Fibroblast of the conjunctiva (primary cell): ENCODE data around the gene RELCH.

ENCODE experiments used
- DNase-seq: peaks from one replicate; pipeline ENCODE4 v3.0.0-alpha.2; 2010; ENCODE audit warnings: low read depth

RELCH gene

DNA sequence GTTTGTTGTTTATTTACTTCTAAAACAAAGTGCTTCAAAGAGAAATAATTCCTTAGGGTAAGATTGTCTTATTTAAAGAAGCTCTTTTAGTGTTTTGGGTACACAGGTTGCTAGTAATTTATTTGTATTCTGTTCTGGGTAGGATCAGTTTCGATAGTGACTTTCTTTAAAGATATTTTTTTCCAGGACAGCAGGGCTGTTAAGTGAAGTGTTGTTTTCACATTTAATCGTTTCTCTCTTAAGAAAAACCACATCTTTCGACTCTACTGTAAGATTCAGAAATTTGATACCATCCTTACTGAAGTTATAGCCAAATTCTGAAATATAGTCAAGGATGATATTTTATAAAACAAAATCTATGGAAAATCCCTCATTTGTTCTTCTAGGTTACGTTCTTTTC, 155.8 kb downstream of the RELCH start:
- DNase-seq: no peak

DNA sequence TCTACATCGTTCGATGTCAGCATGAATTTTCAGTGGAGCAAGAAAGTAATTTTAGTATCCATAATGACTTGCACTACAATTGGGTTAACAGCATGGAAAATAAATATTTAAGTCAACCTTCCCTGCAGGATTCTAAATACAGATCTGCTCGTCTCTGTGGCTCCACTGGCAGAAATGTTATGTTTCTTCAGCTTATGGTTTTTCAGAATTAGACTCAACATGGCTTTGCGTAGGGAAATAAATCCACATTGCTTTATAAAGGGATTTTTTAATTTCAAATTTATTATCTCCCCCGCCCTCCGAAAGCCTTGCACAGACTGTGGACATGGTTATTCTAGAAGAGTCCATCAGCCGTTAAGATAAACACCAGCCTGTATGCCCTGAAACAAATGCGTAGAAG, 156.3 kb downstream of the RELCH start:
- DNase-seq: no peak

DNA sequence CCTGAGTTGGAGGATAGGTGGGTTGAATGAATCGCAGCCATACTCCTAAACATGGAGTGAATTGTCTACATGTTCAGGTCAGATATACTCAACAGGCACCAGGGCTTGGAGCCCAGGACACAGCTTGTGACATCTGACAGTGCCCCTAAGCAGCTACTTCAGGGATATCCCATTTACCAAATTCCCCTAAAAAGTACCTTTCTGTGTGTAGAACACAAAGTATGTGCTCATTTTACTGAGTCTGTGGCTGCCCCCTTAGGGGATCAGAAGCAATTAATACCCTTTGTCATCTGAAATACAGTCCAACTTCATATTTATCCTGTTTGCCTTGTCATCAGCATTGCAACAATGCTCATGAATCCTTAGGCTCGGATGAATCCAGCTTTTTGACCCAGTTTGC, 158.9 kb downstream of the RELCH start:
- no peak for DNase-seq

DNA sequence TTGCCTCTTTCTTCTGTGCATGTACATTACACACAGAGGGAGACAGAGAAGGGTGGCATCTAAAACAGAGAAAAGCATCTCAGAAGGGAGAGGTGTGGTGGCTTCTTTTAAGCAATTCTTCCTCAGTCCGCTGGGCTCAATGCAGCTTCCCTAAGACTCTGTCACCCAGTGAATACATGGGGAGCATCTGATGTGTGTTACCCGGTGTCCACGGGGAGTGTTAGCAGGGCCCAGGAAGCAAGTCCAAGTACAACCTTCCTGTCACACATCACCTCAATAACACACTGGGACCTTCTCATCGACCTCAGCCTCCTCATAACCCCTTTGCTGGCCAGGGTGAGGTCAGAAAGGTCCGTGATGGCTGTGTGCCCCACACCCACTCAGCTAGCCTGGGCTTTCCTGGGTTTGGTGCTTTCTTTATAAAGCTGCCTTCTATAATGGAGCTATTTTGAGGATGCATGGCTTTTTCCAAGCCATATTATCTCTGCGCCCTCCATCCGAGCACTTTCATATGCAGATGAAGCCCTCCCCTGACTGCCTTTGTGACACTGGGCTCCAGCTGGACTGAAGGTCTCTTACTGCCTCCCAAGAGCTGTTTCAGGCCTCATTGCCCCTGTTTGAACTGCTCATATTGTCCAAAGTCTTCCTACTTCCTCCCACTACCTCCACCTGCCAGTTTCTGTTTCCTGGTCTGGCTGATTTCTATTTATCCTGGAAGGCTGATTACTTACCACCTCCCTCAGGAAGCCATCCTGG, 159.5 kb downstream of the RELCH start:
- no peak for DNase-seq

DNA sequence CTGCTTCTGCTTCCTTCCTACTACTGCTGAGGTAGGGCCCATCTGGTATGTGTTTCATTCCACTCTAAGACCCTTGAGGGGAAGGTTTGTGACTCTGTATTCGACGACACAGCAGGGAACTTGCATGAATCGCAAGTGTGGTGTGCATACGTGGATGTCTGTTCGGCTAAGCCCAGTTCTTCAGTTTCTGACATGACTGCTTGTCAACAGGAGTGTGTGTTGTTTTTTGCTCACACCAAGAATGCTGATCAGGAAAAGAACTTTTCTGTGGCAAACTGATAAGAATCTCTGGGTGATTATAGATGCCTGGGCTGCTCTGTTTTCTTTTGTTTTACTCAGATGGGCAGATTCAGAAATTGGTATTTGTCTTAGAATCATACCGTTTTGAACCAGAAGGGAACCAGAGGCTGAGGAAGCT, 160.0 kb downstream of the RELCH start:
- DNase-seq: no peak

DNA sequence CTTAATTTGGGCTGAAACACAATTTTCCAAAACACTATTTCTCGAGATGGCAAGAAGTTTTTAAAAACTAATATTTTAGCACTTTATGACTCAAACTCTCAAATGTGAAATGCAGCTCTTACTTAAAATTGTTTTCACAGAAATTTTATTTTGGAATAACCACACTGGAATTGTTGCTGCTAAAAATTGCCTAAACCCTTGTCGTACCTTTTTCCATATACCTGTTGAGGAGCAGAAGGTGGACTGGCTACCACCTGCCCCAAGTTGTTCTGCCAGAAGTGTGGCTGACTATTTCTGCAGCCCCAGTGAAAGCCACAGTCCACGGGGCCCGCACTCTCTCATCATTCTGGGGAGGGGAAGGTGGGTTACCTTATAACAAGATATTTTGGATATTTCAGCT, 161.4 kb downstream of the RELCH start:
- no peak for DNase-seq

DNA sequence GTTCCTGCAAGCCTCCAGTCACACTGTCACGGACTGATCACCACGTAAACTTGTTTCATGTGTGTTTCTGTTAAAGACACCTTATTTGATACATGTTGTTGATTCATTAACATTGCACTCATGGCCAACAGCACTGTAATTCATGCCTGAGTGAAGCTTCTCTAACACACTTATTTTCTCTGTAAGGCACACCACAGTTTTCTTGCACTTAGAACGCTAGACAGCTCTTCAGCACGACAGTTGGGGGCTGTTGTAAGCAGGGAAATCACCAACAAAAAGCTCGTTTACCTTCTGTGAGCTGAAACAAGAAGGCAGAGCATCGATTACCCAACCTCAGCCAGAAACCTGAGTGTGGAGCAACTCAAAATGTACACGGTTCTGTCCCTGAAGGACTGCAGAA, 166.1 kb downstream of the RELCH start:
- no peak for DNase-seq

DNA sequence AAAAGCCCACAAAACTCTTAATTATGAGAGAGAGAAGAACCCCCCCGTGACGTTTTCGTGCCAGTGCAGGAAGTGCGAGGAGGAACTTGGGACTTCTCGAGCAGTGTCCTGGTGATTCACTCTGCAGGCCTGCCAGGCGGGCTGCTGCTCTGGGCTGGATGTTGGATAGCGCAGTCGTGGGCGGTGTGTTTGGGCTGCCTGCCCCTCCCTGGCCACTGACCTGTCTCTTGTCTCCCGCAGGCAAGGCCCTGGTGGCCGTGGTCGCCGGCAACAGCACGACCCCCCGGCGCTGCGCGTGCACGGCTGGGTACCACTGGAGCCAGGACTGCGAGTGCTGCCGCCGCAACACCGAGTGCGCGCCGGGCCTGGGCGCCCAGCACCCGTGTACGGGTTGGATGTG, 167.1 kb downstream of the RELCH start:
- DNase-seq: no peak

DNA sequence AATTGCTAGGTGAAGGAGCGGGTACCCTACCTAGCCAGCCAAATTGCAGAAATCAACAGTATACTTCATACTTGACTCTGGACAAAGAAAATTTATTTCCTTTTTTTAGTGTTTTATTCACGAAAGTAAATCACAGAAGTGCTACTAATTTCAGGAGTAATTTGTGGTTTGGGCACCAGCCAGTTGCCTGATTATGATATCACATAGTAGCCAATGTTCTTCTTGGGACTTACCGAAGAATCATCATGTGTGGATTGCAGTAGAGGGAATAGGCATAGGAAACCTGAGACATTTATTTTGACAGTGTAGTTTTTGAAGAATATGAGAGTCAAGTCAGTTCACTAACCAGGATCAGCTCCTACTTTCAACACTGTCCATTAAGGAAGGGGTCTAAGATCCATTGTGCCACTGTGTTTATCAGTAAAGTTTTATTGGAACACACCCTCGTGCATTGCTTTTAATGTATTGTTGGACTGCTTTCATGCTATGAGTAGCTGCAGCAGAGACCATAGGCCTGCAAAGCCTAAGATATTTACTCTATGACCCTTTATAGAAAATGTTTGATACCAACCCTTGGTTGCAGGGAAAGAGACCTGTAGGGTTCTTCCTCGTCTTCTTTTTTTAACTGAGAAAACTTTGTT, 170.1 kb downstream of the RELCH start:
- no peak for DNase-seq
